HepG2 (cell line): Measurements from ENCODE around the gene CNOT8. TPM values are rescaled to one million over a fixed set of nuclear protein-coding genes. Genes with fewer than 3 reads are reported as not detected.
A peak's percentile ranks its signal among the peaks of the same experiment; 100 is the strongest.

ENCODE experiments used
- CBX5 ChIP-seq: sonication (generic); formaldehyde crosslinking; IDR thresholded peaks from 2 replicates; pipeline ENCODE4 v1.4.0; 2020; ENCODE audit warnings: missing genetic modification reagents, borderline replicate concordance
- FOXK1 ChIP-seq: sonication (generic); formaldehyde crosslinking; IDR thresholded peaks from 2 replicates; pipeline ENCODE4 v1.4.0; 2020; ENCODE audit warnings: low read depth, missing genetic modification reagents, borderline replicate concordance
- KDM6A ChIP-seq: IDR thresholded peaks from 2 replicates; pipeline ENCODE4 v1.6.1; 2016; ENCODE audit warnings: low read depth
- NR1H2 ChIP-seq: sonication (generic); formaldehyde crosslinking; IDR thresholded peaks from 2 replicates; pipeline ENCODE4 v1.8.1; 2022; ENCODE audit warnings: low read depth, missing genetic modification reagents, borderline replicate concordance
- SATB2 ChIP-seq: sonication (generic); formaldehyde crosslinking; IDR thresholded peaks from 2 replicates; pipeline ENCODE4 v1.5.0; 2020; ENCODE audit warnings: missing genetic modification reagents
- SRSF1 ChIP-seq: fragments of 200-400 bp; formaldehyde crosslinking; optimal IDR thresholded peaks from 2 replicates; pipeline ENCODE3; 2017; ENCODE audit warnings: mild to moderate bottlenecking, low read depth, low read length, moderate library complexity
- ZBTB4 ChIP-seq: sonication (generic); formaldehyde crosslinking; IDR thresholded peaks from 2 replicates; pipeline ENCODE4 v1.4.0; 2020; ENCODE audit warnings: missing genetic modification reagents, mild to moderate bottlenecking, borderline replicate concordance
- ZMYM2 ChIP-seq: sonication (generic); formaldehyde crosslinking; IDR thresholded peaks from 2 replicates; pipeline ENCODE4 v1.8.0; 2022; ENCODE audit warnings: mild to moderate bottlenecking, missing genetic modification reagents
- ZNF317 ChIP-seq: sonication (generic); formaldehyde crosslinking; IDR thresholded peaks from 2 replicates; pipeline ENCODE4 v1.5.0; 2020; ENCODE audit warnings: mild to moderate bottlenecking, missing genetic modification reagents
- ZNF513 ChIP-seq: sonication (generic); formaldehyde crosslinking; conservative IDR thresholded peaks from 2 replicates; pipeline ENCODE4 v1.5.0; 2020; ENCODE audit warnings: missing genetic modification reagents
- ZNF775 ChIP-seq: sonication (generic); formaldehyde crosslinking; IDR thresholded peaks from 2 replicates; pipeline ENCODE4 v1.4.0; 2020; ENCODE audit warnings: missing genetic modification reagents, mild to moderate bottlenecking, moderate library complexity, borderline replicate concordance
- polyA plus RNA-seq, 8 experiments: library from polyadenylated mRNA; depleted of rRNA in 3 of 8; stranded (reverse) in 7 of 8; unstranded in 1 of 8; fragments of >200 nt; fragmentation: Illumina TruSeq in 4 of 8; extraction: Trizol in 4 of 8; gene quantifications; 2 replicates each; pipeline versions ENCODE4 v1.2.1 to v1.2.3, GENCODE V29; 2011 to 2016; ENCODE audit warnings: low read depth in 4 of 8, missing spikeins in 1 of 8, mixed read lengths in 1 of 8; ENCODE audit not compliant: insufficient read depth in 1 of 8
- total RNA-seq, 5 experiments: library from RNA; depleted of rRNA; stranded (reverse); fragments of >200 nt; fragmentation: Illumina TruSeq; extraction: Trizol; gene quantifications; 2 replicates each; pipeline ENCODE4 v1.2.3, GENCODE V29; 2016; ENCODE audit warnings: low read depth in 1 of 5
- TF ChIP-seq, protein P1 (sequence below): sonication (generic); formaldehyde crosslinking; IDR thresholded peaks from 2 replicates; pipeline ENCODE4 v1.5.1; 2020; ENCODE audit warnings: mild to moderate bottlenecking, missing genetic modification reagents, moderate library complexity
- TF ChIP-seq, protein P2 (sequence below): sonication (generic); formaldehyde crosslinking; IDR thresholded peaks from 2 replicates; pipeline ENCODE4 v1.5.1; 2020; ENCODE audit warnings: mild to moderate bottlenecking, missing genetic modification reagents, borderline replicate concordance

CNOT8 gene
- total and polyA plus RNA-seq, 2 of the 13 experiments (the other 11 are each of a cell fraction or from before 2014, with no cell fraction given) = 37.1 to 74.9 TPM

DNA sequence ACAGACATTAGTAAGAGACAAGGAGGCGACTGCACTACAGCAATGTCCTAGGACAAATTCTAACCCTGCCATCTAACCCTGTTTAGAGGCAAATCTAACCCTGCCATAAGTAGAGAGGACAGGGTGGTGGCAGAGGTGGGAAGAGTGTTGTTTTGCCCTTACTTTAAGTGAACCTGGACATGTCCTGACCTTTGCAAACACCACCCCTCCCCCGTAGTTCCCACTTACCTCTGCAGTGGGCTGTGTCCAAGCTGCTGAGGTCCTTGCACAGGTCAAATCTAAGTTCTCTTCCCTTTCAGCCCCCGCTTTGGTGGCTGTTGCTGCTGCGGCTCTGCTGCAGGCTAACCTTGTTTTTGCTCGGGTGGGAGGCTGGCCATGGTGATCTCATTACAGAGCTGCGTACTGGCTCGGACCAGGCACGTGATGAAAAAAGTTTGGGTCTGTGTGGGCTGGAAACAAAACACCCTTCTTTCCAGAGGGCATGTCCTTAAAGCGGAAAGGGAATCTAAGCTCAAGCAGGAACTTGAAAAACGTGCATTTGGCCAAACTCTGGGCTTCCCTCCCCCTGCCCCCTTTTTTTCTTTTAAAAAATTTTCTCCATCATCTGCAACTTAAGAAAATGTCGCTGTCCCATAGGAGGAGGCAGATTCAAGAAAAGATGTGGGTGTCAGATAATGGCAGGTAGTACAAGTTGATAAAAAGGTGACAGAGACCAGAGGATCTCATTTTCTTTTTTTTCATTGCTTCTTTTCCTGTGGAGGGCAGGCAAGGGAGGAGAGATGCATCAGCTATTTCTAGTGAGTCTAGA lies 8.0 kb upstream of the CNOT8 start, which contains the start of gene FAXDC2 (continued):
- TF ChIP-seq, protein P1, sequence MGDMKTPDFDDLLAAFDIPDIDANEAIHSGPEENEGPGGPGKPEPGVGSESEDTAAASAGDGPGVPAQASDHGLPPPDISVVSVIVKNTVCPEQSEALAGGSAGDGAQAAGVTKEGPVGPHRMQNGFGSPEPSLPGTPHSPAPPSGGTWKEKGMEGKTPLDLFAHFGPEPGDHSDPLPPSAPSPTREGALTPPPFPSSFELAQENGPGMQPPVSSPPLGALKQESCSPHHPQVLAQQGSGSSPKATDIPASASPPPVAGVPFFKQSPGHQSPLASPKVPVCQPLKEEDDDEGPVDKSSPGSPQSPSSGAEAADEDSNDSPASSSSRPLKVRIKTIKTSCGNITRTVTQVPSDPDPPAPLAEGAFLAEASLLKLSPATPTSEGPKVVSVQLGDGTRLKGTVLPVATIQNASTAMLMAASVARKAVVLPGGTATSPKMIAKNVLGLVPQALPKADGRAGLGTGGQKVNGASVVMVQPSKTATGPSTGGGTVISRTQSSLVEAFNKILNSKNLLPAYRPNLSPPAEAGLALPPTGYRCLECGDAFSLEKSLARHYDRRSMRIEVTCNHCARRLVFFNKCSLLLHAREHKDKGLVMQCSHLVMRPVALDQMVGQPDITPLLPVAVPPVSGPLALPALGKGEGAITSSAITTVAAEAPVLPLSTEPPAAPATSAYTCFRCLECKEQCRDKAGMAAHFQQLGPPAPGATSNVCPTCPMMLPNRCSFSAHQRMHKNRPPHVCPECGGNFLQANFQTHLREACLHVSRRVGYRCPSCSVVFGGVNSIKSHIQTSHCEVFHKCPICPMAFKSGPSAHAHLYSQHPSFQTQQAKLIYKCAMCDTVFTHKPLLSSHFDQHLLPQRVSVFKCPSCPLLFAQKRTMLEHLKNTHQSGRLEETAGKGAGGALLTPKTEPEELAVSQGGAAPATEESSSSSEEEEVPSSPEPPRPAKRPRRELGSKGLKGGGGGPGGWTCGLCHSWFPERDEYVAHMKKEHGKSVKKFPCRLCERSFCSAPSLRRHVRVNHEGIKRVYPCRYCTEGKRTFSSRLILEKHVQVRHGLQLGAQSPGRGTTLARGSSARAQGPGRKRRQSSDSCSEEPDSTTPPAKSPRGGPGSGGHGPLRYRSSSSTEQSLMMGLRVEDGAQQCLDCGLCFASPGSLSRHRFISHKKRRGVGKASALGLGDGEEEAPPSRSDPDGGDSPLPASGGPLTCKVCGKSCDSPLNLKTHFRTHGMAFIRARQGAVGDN (CRISPR knock-in tag) = peak; percentile 83
- no peak for TF ChIP-seq ZNF775 (CRISPR knock-in tag)
- TF ChIP-seq ZNF513 (CRISPR knock-in tag) = no peak
- no peak for TF ChIP-seq SRSF1
- peak; percentile 9; the same call in 1 of the 2 replicates for TF ChIP-seq ZMYM2 (CRISPR knock-in tag)
- peak; percentile 59; the same call in 1 of the 2 replicates for TF ChIP-seq FOXK1 (CRISPR knock-in tag)
- peak; percentile 45; the same call in 1 of the 2 replicates for TF ChIP-seq ZNF317 (CRISPR knock-in tag)
- no peak for TF ChIP-seq SATB2 (CRISPR knock-in tag)
- TF ChIP-seq KDM6A (CRISPR knock-in tag) = no peak
- TF ChIP-seq ZBTB4 (CRISPR knock-in tag) = peak; percentile 75; the same call in 1 of the 2 replicates
- TF ChIP-seq CBX5 (CRISPR knock-in tag) = no peak
- TF ChIP-seq, protein P2, sequence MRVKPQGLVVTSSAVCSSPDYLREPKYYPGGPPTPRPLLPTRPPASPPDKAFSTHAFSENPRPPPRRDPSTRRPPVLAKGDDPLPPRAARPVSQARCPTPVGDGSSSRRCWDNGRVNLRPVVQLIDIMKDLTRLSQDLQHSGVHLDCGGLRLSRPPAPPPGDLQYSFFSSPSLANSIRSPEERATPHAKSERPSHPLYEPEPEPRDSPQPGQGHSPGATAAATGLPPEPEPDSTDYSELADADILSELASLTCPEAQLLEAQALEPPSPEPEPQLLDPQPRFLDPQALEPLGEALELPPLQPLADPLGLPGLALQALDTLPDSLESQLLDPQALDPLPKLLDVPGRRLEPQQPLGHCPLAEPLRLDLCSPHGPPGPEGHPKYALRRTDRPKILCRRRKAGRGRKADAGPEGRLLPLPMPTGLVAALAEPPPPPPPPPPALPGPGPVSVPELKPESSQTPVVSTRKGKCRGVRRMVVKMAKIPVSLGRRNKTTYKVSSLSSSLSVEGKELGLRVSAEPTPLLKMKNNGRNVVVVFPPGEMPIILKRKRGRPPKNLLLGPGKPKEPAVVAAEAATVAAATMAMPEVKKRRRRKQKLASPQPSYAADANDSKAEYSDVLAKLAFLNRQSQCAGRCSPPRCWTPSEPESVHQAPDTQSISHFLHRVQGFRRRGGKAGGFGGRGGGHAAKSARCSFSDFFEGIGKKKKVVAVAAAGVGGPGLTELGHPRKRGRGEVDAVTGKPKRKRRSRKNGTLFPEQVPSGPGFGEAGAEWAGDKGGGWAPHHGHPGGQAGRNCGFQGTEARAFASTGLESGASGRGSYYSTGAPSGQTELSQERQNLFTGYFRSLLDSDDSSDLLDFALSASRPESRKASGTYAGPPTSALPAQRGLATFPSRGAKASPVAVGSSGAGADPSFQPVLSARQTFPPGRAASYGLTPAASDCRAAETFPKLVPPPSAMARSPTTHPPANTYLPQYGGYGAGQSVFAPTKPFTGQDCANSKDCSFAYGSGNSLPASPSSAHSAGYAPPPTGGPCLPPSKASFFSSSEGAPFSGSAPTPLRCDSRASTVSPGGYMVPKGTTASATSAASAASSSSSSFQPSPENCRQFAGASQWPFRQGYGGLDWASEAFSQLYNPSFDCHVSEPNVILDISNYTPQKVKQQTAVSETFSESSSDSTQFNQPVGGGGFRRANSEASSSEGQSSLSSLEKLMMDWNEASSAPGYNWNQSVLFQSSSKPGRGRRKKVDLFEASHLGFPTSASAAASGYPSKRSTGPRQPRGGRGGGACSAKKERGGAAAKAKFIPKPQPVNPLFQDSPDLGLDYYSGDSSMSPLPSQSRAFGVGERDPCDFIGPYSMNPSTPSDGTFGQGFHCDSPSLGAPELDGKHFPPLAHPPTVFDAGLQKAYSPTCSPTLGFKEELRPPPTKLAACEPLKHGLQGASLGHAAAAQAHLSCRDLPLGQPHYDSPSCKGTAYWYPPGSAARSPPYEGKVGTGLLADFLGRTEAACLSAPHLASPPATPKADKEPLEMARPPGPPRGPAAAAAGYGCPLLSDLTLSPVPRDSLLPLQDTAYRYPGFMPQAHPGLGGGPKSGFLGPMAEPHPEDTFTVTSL (CRISPR knock-in tag) = 0 out of 2 replicates have a peak, but pooled peaks have one; percentile 34
- TF ChIP-seq NR1H2 (CRISPR knock-in tag) = no peak
